Bone marrow (tissue), 2 donors: Measurements from ENCODE around the gene CHD1L.
"Not testable (repeated sequence)": the region's sequence is repeated elsewhere in the genome, so short reads cannot be mapped to it uniquely, and the experiment has no call there.

Source experiments
- DNase-seq, 2 donors: peaks; one replicate each; lab custom pipeline; 2025; lab: John Stamatoyannopoulos, UW

Gene CHD1L

DNA sequence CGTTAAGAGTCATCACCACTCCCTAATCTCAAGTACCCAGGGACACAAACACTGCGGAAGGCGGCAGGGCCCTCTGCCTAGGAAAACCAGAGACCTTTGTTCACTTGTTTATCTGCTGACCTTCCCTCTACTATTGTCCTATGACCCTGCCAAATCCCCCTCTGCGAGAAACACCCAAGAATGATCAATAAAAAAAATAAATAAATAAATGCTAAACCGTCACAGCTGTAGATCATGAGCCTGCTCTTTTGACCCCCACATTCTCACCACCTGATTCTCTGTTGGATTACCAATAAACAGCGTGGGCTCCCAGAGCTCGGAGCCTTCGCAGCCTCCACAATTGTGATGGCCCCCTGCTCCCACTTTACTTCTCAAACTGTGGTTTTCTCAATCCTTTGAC lies 8.6 kb upstream of the CHD1L start:
- not testable (repeated sequence) for DNase-seq

DNA sequence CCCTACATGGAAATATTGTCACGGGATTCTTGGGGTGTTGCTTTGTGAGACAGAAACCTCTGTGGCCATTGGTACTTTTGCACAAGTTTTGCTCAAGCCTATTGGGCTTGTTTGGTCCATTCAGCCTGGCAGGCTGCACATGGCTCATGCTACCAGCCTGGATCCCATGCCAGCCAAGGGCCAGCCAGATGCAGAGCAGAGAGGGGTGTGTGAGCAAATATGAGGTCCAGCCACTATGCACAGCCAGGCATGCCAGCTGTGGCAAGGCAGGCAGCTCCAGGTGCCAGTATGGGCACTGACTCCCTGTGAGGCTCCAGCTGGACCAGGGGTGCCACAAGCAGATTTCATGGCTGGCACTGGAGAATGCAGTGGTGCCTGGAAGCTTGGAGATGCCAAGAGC lies 6.7 kb upstream of the CHD1L start:
- no peak for DNase-seq

DNA sequence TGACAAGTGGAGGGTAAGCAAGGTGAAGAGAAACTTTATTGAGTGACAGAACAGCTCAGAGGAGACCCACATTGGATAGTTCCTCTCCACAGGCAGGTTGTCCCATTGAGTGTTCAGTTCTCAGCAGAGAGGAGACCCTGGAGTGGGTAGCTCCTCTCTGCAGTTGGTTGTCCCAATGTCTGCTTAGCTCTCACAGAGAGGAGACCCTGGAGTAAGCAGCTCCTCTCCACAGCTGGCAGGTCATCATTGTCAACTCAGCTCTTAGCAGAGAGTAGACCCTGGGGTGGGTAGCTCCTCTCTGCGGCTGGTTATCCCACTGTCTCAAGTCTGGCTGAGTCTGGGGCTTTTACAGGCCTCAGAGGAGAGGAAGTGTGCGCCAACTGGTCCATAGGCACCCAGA lies 6.0 kb upstream of the CHD1L start:
- no peak for DNase-seq

DNA sequence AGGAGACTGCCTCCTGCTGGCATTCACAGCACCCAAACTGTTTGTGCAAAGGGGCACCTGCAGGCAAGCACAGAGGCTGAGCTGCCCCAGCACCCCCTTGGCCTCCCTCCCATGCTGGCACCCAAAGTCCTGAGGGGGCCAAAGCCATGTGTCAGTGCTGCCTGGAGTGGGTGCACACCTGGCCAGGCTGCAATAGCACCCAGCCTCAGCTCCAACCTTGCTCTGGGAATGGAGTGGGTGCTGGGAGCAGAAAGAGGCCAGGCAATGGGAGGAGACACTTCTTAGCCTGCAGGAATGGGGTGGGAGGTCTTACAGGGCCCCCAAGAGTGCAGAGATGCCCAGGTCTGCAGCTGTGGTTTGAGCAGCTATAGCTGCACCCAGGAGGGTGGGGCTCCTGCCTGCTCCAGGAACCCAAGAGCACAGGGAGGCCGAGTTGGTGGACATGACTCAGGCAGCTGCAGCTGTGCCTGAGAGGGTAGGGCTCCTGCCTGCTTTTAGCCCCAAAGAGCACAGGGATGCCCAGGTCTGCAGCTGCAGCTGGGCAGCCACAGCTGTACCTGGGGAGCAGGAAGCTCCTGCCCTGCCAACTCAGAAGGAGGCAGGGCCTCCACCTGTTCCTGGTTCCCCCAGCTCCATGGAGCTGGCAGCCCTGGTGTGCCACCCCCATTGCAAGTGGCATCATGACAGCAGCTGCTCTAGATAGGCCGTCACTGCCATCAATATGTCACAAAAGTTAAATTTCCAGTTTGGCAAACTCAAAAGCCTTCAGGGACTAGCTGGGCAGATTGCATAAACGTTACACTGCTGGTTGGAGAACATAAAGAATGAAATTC lies 5.3 kb upstream of the CHD1L start:
- DNase-seq, result no peak

DNA sequence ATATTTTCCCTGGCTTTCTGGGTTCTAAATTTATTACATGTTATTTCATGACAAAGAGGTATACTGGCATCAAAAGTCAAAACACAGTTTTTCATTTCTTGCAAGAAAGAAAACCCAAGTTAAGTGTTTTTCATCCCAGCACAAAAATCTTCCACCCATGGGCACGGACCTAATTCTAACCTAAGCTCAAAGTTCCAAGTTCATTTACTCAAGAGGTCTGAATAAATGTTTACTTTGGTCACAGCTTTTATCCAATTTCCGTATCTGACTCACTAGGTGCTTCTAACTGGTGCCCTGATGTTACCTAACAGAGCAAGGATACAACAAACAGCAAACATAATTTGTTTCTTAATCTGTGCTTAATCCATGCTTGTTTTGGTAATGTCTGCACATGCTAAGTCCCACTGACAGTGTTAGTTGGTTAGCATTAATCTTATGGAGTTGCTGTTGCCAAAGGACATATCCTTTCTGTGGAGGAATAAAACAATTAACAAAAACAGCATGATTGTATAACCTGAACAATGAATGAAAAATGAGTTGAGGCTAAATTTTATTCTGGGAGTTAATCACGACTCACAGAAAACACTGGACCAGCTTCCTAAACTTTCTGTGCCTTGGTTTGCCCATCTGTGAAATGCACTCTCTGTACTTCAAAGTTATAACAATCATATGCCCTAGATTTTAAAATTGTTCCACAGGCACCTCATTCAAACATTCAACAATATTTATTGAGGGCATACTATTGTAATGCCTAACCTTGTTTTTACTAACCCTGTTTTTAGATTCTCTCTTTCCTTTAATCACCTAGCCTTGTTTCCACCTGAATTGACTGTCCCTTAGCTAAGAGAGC lies 4.2 kb upstream of the CHD1L start:
- no peak for DNase-seq

DNA sequence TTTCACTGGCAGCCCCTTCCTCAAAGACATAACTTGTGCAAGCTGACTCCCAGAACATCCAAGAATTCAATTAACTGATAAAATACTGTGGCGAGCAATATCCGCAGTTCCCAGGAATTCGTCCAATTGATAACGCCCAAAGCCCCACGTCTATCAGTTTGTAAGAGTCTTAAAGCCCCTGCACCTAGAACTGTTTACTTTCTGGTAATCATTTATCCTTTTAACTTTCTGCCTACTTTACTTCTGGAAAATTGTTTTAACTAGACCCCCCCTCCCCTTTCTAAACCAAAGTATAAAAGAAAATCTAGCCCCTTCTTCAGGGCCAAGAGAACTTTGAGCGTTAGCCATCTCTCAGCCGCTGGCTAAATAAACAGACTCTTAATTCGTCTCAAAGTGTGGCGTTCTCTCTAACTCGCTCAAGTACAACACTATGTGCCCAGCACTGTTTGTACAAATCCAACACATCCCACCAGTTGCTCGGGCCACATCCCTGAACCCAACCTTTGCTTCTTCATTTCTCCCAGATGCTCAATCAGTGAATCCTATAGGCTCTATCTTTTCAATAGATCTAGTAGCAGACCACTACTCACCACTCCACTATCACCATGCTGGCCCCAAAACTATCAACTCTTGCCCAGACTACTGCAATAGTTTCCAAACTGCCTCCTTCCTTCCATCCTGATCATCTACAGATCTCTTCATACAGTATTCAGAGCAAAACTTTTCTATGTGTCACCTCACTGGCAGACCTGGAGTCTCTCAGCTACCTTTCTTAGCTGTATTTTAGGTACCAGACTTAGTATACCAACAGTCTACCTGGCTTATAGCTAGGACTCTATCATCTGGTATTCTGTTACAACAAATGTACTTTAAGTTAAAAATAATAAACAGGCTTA lies 3.3 kb upstream of the CHD1L start:
- no peak for DNase-seq

DNA sequence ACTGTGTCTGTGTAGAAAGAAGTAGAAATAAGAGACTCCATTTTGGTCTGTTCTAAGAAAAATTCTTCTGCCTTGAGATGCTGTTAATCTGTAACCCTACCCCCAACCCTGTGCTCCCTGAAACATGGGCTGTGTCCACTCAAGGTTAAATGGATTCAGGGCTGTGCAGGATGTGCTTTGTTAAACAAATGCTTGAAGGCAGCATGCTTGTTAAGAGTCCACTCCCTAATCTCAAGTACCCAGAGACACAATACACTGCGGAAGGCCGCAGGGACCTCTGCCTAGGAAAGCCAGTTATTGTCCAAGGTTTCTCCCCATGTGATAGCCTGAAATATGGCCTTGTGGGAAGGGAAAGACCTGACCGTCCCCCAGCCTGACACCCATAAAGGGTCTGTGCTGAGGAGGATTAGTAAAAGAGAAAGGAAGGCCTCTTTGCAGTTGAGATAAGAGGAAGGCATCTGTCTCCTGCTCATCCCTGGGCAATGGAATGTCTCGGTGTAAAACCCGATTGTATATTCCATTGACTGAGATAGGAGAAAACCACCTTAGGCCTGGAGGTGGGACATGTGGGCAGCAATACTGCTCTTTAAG lies 2.3 kb upstream of the CHD1L start:
- DNase-seq, result not testable (repeated sequence)

DNA sequence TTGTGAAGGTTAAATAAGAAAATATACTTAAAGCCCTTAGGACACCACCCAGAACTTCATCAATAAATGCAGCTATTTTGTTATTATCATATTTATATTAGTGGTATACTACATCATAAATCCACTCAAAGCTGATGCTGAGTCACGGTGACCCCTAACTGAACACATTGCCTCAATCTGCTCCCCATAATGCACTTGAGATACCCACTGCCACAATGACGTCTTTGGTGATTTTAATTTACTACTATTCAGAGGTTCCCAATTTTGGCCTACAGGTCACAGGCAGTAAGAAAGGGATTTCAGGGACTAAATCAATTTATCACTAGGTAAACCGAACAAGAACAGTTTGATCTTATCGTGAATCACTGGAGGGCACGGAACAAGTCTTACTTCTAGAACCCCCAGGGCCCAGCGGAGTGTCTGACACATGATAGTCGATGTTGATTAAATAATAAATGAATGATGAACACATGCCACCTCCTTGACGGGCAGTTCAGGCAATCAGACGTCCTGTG lies 493 bp upstream of the CHD1L start:
- DNase-seq, result no peak

DNA sequence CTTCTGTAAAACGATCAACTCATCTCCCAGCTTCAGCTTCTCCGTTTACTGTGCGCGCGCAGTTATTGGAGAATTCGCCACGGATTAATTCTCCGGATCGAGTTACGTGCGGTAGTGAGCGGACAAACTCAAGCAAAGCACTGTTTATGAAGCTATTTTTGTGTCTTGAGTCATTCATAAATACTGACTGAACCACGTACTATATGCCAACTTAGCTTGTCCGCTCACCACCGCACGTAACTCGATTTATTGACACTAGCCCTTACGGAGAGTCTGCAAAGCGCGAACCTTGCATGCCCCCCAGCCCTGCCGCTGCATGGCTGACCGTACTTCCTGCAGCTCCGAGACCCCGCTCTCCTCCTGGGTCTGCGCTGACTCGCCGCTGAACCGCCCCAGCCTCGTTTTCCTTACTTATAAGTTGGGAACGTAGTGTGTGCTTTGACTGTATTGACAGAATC lies 773 bp downstream of the CHD1L start:
- DNase-seq, result no peak

DNA sequence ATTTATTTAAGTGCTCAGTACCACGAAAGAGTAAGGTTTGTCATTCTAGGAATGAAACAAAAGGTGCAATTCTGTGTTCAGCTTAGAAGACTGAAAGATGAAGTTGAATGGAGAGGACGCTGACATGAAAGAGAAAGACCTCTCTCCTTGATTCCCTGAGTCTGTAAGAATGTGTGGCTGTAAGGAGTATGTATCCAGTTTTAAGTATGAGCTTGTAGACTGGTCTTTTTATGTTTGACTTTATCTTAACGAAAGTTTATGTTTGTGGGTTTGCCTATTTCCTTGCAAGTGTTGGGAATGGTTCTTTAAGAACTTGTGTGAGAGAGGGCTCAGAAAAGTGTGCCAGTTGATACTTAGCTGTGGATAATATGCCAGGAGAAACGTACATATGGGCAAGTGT lies 1.4 kb downstream of the CHD1L start:
- no peak for DNase-seq

DNA sequence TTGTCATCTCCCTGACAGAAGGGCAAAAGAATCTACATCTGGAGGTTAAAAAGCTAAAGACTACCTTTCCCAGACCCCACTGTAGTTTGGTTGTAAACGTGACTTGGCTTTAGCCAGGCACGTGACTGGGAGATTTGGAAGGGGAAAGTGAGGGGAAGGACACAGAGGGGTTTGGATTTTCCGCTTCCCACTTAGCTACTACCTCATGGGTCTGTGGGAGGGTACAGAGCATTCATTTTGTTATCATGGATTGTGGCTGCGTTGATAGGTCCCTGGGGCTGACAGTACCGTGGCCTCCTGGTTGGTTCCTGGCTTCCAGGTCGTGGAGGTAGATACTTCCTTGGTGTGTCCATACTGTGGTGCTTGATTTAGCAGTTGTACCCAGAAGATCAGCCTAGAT lies 2.6 kb downstream of the CHD1L start:
- DNase-seq, result no peak

DNA sequence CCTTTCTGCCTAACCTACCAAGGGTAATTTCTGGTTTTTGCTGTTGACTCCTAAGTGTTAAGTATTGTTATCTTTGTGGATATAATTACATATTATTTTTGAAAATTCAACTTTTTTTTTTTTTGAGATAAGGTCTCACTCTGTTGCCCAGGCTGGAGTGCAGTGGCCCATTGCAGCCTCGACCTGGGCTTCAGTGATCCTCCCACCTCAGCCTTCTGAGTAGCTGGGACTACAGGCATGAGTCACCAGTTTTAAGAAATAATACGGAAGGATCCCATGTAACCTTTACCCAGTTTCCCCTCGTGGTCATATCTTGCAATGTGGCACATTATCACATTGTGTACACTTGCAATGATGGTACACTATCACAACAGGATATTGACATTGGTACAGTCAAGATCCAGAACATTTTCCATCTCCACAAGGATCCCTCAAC lies 3.1 kb downstream of the CHD1L start:
- DNase-seq, result no peak

DNA sequence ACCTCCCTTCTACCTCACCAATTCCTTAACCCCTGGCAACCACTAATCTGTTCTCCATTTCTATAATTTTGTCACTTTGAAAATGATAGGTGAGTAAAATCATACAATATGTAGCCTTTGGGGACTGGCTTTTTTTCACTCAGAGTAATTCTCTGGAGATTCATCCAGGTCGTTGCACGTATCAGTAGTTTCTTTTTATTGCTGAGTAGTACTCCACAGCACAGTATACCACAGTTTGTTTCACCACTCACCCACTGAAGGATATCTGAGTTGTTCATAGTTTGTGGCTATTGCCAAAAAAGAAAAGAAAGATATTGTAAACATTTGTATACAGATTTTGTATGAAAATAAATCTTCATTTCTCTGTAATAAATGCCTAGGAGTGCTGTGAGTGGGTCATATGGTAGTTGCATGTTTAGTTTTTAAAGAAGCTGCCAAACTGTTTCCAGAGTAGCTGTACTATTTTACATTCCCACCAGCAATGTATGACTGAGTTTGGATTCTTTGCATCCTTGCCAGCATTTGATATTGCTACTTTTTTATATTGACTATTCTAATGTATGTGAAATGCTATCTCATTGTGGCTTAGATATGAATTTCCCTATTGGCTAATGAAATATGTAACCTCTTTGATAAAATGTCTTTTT lies 3.7 kb downstream of the CHD1L start:
- DNase-seq, result no peak

DNA sequence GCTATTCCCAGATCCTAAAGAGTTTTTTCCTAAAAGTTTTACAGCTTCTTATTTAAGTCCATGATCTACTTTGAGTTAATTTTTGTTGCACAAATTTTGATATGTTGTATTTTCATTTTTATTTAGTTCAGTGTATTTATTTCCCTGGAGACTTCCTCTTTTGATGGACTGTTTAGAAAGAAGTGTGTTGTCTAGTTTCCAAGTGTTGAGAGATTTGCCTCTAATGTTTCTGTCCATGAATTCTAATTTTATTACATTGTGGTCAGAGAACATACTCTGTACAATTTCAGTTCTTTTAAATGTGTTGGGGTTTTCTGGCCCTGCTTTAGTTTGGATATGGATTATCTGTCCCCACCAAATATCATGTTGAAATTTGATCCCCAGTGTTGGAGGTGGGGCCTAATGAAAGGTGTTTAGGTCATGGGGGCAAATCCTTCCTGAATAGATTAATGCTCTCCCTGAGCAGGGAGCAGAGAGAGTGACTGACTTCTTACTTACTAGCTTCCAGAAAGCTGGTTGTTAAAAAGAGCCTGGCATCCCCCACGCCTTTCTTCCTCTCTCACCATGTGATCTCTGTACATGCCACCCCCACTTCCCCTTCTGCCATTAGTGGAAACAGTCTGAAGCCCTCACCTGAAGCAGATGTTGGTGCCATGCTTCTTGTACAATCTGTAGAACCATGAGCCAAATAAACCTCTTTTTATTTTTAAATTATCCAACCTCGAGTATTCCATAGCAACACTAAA lies 4.6 kb downstream of the CHD1L start:
- DNase-seq, result no peak

DNA sequence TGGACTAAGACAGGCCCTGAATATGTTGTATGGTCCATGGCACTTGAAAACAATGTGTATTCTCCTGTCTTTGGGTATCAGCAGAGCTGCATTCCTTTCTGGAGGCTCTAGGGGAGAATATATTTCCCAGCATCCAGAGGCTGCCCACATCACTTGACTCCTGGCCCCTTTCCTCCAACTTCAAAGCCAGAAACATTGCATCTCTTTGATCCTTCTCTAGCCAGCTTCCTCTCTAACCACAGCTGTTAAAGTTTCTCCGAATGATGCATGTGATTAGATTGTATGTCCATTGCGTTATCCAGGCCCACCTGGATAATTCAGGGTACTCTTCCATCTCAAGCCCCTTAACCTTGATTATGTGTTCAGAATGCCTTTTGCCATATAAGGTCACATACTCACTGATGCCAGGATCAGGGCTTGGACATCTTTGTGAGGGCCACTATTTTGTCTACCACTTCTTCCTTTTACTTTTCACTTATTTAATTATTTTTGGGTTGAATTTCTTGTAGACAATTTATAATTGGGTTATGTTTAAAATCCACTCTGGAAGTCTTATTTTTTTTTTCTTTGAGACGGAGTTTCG lies 5.3 kb downstream of the CHD1L start:
- DNase-seq, result no peak

DNA sequence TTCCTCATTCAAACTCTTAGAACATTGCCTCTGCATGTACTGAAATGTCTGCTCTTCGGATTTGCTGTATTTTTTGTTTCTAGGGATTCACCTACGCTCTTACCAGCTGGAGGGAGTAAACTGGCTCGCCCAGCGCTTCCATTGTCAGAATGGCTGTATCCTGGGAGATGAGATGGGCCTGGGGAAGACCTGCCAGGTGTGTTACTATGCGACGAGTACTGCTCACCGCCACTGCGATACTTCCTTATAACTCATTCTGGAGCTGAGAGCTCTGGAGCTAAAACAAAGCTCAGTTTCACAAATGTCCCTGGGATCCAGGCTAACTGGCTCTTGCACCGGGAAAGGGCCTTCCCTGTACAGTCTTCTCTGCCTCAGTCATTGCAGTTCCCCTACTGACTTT lies 10.1 kb downstream of the CHD1L start:
- no peak for DNase-seq

DNA sequence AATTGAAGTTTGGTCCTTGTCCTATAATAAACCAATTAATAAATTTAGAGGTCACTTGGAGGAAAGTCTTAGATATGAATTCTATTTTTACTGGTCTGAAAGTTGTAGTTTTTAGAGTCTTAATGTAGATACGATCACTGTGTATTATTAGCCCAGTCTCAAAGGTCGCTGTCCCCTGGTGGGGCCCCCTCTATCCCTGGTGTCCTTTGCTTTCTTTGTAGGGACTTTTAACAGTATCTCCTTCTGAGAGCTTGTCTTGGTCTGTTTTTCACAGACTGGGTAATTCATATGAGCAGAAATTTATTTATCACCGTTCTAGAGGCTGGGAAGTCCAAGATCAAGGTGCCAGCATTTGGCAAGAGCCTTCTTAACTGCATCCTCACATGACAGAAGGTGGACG lies 18.5 kb downstream of the CHD1L start:
- no peak for DNase-seq

DNA sequence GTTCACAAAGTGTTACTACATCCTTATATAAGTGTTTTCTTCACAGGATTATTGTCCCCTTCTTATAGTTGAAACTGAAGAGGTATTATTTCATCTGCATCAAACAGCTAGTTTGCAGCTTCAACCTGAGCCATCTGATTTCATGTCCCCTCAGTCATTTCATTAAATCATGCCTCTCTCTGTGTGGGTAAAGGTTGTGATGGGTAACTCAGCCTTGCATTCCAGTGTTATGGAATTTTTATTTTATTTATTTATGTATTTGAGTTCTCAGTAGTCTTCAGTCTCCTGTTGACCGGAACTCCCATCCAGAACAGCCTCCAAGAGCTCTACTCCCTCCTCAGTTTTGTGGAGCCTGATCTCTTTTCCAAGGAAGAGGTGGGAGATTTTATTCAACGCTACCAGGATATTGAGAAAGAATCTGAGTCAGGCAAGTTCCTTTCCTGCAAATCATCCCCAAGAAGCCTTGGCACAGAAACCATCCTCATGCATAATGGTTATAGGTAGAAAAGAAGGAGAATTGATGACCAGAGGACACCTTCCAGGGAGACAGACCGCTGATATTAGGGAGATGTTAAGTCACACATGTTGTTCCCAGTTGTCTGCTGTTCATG lies 21.8 kb downstream of the CHD1L start:
- DNase-seq, result no peak

DNA sequence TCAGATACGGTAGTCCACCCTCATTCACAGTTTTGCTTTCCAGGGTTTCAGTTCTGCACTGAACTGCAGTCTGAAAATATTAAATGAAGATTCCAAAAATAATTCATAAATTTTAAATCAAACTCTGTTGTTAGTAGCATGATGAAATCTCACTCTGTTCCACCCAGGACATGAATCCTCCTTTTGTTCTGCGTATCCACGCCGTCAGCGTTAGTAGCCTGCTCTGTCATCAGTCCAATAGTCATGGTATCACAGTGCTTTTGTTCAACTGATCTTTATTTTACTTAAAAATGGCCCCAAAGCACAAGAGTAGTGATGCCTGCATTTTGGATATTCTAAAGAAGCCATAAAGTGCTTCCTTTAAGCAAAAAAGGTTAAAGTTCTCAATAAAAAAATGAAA lies 23.9 kb downstream of the CHD1L start:
- no peak for DNase-seq
